Stimulated activated CD8-positive, alpha-beta memory T cell treated with anti-CD3 and anti-CD28 coated beads, Interleukin-7, amount 100 ng/mL, for 4 hours (primary cell): ENCODE measurements around the gene IL25.
"Not testable (repeated sequence)": the region's sequence is repeated elsewhere in the genome, so short reads cannot be mapped to it uniquely, and the experiment has no call there.

ENCODE experiments used
- DNase-seq, 2 donors: peaks; one replicate each; pipeline ENCODE4 v3.0.0-alpha.2; 2020; ENCODE audit warnings: low read depth in 2 of 2

IL25 gene

GRCh38 chr14:23388996-23389395 lies 16.4 kb downstream of the IL25 start:
- no peak for DNase-seq

GRCh38 chr14:23389396-23389795 lies 16.8 kb downstream of the IL25 start:
- no peak for DNase-seq

- DNase-seq: not testable (repeated sequence)
Observed at GRCh38 chr14:23389871-23390270, 17.3 kb downstream of the IL25 start.

GRCh38 chr14:23392613-23393012 lies 20.0 kb downstream of the IL25 start:
- no peak for DNase-seq

GRCh38 chr14:23396126-23396525 lies 23.5 kb downstream of the IL25 start:
- no peak for DNase-seq

GRCh38 chr14:23396781-23397407 lies 24.3 kb downstream of the IL25 start:
- no peak for DNase-seq

- no peak for DNase-seq
Observed at GRCh38 chr14:23398348-23398747, 25.7 kb downstream of the IL25 start.

- no peak for DNase-seq
Observed at GRCh38 chr14:23399136-23399535, 26.5 kb downstream of the IL25 start.

GRCh38 chr14:23399591-23399990 lies 27.0 kb downstream of the IL25 start:
- DNase-seq: no peak

- DNase-seq: not testable (repeated sequence)
Observed at GRCh38 chr14:23400496-23401149, 28.0 kb downstream of the IL25 start.

GRCh38 chr14:23401291-23401690 lies 28.7 kb downstream of the IL25 start:
- DNase-seq: no peak

- DNase-seq: no peak
Observed at GRCh38 chr14:23402296-23403138, 29.9 kb downstream of the IL25 start.

GRCh38 chr14:23403139-23403438 lies 30.5 kb downstream of the IL25 start:
- no peak for DNase-seq

GRCh38 chr14:23403908-23404307 lies 31.3 kb downstream of the IL25 start:
- DNase-seq: no peak

GRCh38 chr14:23404331-23404900 lies 31.8 kb downstream of the IL25 start:
- DNase-seq: no peak

GRCh38 chr14:23405096-23405495 lies 32.5 kb downstream of the IL25 start:
- DNase-seq: no peak

GRCh38 chr14:23405516-23406025 lies 33.0 kb downstream of the IL25 start:
- no peak for DNase-seq

GRCh38 chr14:23406244-23406643 lies 33.6 kb downstream of the IL25 start:
- no peak for DNase-seq

- no peak for DNase-seq
Observed at GRCh38 chr14:23406725-23407355, 34.2 kb downstream of the IL25 start.

- DNase-seq: no peak
Observed at GRCh38 chr14:23407516-23408306, 35.1 kb downstream of the IL25 start, which contains the start of gene MYH6. Gene MYH6, minus strand, starts transcription at chr14:23408273. Its CDS starts 1,050 bp downstream, at chr14:23407223.

GRCh38 chr14:23408307-23408630 lies 35.7 kb downstream of the IL25 start:
- no peak for DNase-seq
